DND-41 (cell line): ENCODE measurements around the gene CD70.

ENCODE experiments used
- CTCF ChIP-seq: IDR thresholded peaks from 2 replicates; pipeline ENCODE4 v1.5.1; 2012; ENCODE audit warnings: borderline replicate concordance, low read length, moderate library complexity, mild to moderate bottlenecking; ENCODE audit not compliant: poor library complexity, severe bottlenecking; ENCODE audit errors: extremely low read depth
- EZH2 ChIP-seq: IDR thresholded peaks from 3 replicates; pipeline ENCODE4 v1.6.1; 2012; ENCODE audit warnings: borderline replicate concordance, low read depth, mild to moderate bottlenecking, moderate library complexity, low read length, inconsistent platforms; ENCODE audit not compliant: severe bottlenecking

GRCh38 chr19:6589711-6590257 is 1.2 kb downstream of the CD70 start:
- TF ChIP-seq CTCF (no peak), EZH2 (no peak)
